ENCODE data around the gene EGFLAM.

The EGFLAM gene

GRCh38 chr5:38423276-38424147 lies 165.2 kb downstream of the EGFLAM start:
- DNase-seq = no peak

- DNase-seq = no peak
Observed at GRCh38 chr5:38424148-38425060, 166.0 kb downstream of the EGFLAM start.

GRCh38 chr5:38426490-38426889 lies 168.1 kb downstream of the EGFLAM start:
- no peak for DNase-seq

GRCh38 chr5:38426986-38427950 lies 168.9 kb downstream of the EGFLAM start:
- DNase-seq = no peak

GRCh38 chr5:38431242-38431853 lies 173.0 kb downstream of the EGFLAM start:
- DNase-seq = no peak

GRCh38 chr5:38433160-38433861 lies 175.0 kb downstream of the EGFLAM start:
- DNase-seq = no peak

- no peak for DNase-seq
Observed at GRCh38 chr5:38434966-38435705, 176.8 kb downstream of the EGFLAM start.

GRCh38 chr5:38438757-38439156 lies 180.4 kb downstream of the EGFLAM start:
- DNase-seq = no peak

- peak; percentile 74 for DNase-seq
Observed at GRCh38 chr5:38441453-38442246, 183.3 kb downstream of the EGFLAM start.

GRCh38 chr5:38442247-38442573 lies 183.9 kb downstream of the EGFLAM start:
- DNase-seq = no peak

GRCh38 chr5:38443390-38443789 lies 185.0 kb downstream of the EGFLAM start:
- no peak for DNase-seq

GRCh38 chr5:38445374-38446028 lies 187.1 kb downstream of the EGFLAM start:
- no peak for DNase-seq

- no peak for DNase-seq
Observed at GRCh38 chr5:38446029-38446522, 187.7 kb downstream of the EGFLAM start.

GRCh38 chr5:38447056-38447455 lies 188.7 kb downstream of the EGFLAM start:
- DNase-seq = no peak

- DNase-seq = no peak
Observed at GRCh38 chr5:38447786-38448185, 189.4 kb downstream of the EGFLAM start.

GRCh38 chr5:38448568-38449350 lies 190.4 kb downstream of the EGFLAM start:
- no peak for DNase-seq

- DNase-seq = no peak
Observed at GRCh38 chr5:38450627-38451026, 192.3 kb downstream of the EGFLAM start.

- DNase-seq = no peak
Observed at GRCh38 chr5:38451074-38451725, 192.8 kb downstream of the EGFLAM start.

Data from activated T-cell treated with anti-CD3 and anti-CD28 coated beads, Interleukin-2, amount 50 U/mL, for 1 hour (primary cell).